Urinary bladder (tissue), 4 donors: ENCODE measurements around the gene ZNRF2. TPM values are rescaled to one million over a fixed set of nuclear protein-coding genes. Genes with fewer than 3 reads are reported as not detected.
A peak's percentile ranks its signal among the peaks of the same experiment; 100 is the strongest.

Experiments used
- DNase-seq: peaks from one replicate; pipeline ENCODE4 v3.0.0-alpha.2; 2015; ENCODE audit errors: extremely low spot score
- H3K27ac ChIP-seq: one replicate; pipeline ENCODE4 v1.5.1; 2013; ENCODE audit warnings: low read depth, mild to moderate bottlenecking, moderate library complexity
- H3K36me3 ChIP-seq: one replicate; pipeline ENCODE4 v1.6.1; 2013; ENCODE audit warnings: mild to moderate bottlenecking, moderate library complexity; ENCODE audit not compliant: insufficient read depth
- H3K4me1 ChIP-seq: one replicate; pipeline ENCODE4 v1.6.1; 2013; ENCODE audit warnings: mild to moderate bottlenecking, moderate library complexity; ENCODE audit not compliant: insufficient read depth
- H3K4me3 ChIP-seq: one replicate; pipeline ENCODE4 v1.5.1; 2013; ENCODE audit warnings: low read depth, low read length
- WGBS: extraction: QIAGEN DNeasy Blood & Tissue Kit; methylation state at CpG from one replicate; pipeline ENCODE4 v1.1.7; 2013; 5-methylcytosine and 5-hydroxymethylcytosine counted together
- polyA plus RNA-seq: library from polyadenylated mRNA; stranded (reverse); fragments of 200-250 nt; gene quantifications from one replicate; pipeline ENCODE4 v1.2.3, GENCODE V29; 2013
- total RNA-seq: library from RNA; depleted of rRNA; stranded (reverse); fragments of >200 nt; gene quantifications from one replicate; pipeline ENCODE4 v1.2.3, GENCODE V29; 2014
- donor health status: healthy with polysubstance abuse.
- donor health status: healthy.

The ZNRF2 gene
- total and polyA plus RNA-seq, 2 donors: 5.6 to 40.0 TPM

DNA sequence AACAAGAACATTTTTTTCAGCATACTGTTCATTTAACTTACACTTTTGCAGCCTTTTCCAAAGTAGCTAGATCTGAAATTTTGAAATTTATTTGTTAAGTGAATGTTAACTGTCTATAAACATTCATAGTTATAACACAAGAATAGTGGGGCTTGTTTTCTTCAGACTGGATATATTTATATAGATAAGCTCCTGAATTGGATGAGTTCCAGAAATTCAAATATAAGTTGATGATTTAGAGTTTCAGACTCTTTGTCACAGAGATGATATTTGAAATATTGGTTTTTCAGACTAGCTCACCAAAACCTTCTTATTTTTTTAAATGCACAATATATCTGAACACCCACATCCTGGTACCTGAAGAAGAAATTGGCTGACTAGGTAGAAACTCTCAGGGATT is 44.0 kb downstream of the ZNRF2 start:
- no peak for DNase-seq
- Histone ChIP-seq H3K27ac (no peak overlapping the region), H3K4me1 (no peaks in the 10 kb centered on the region), H3K4me3 (no peak overlapping the region), H3K36me3 (no peaks in the 10 kb centered on the region)

DNA sequence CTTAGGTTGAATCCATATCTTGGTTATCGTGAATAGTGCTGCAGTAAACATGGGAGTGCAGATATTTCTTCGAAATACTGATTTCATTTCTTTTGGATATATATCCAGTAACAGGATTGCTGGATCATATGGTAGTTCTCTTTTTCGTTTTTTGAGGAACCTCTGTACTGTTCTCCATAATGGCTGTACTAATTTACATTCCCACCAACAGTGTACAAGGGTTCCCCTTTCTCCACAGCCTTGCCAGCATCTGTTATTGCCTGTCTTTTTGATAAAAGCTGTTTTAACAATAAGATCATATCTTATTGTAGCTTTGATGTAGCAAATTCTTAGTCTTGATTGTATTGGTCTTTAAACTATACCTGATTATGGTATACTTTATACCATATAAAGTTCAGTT is 45.3 kb downstream of the ZNRF2 start:
- DNase-seq: no peak
- 87% methylated on average over 3 of the region's 3 CpGs for WGBS
- Histone ChIP-seq H3K4me3 (no peak overlapping the region), H3K36me3 (no peaks in the 10 kb centered on the region), H3K27ac (no peak overlapping the region), H3K4me1 (no peaks in the 10 kb centered on the region)

- 88% methylated on average over 3 of the region's 3 CpGs for WGBS
- no peaks in the 10 kb centered on the region for H3K4me1 ChIP-seq
Observed at GRCh38 chr7:30330134-30331111, 46.0 kb downstream of the ZNRF2 start.

DNA sequence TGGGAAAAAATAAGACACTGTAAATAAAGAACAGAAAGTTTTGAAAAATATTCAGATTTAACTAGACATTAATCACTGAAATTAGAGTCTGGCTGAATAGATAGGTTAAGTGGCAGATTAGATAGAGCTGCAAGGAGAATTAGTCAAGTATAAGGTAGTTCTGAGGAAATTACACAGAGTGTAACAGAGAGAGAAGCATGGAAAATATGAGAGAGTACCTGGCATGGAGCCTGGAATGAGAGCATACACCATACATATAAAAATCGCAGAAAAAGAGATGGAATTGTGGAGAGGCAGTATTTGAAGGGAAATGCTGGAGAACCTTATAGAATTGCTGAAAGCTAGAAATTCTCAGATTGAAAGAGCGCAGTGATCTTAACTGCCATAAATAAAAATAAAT is 46.9 kb downstream of the ZNRF2 start:
- H3K4me1 ChIP-seq: no peaks in the 10 kb centered on the region
- no peak overlapping the region for H3K4me3 ChIP-seq
- WGBS: 65% methylated on average over 2 of the region's 2 CpGs
- H3K36me3 ChIP-seq: no peaks in the 10 kb centered on the region
- H3K27ac ChIP-seq: no peak overlapping the region
- DNase-seq: no peak

More at GRCh38 chr7:30330134-30331111, 46.0 kb downstream of the ZNRF2 start:
- no peak for DNase-seq
- Histone ChIP-seq H3K27ac (no peak overlapping the region), H3K4me3 (no peak overlapping the region), H3K36me3 (no peaks in the 10 kb centered on the region)

DNA sequence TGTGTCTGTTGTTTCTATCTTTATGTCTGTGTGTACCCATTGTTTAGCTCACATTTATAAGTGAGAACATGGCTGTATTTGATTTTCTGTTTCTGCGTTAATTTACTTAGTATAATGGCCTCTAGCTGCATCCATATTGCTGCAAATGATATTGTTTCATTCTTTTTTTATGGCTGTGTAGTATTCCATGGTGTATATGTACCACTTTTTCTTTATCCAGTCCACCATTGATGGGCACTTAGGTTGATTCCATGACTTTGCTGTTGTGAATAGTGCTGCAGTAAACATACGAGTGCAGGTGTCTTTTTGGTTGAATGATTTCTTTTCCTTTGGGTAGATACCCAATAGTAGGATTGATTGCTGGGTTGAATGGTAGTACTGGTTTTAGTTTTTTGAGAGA is 48.2 kb downstream of the ZNRF2 start:
- Histone ChIP-seq H3K27ac (no peak overlapping the region), H3K4me1 (no peaks in the 10 kb centered on the region), H3K4me3 (no peak overlapping the region), H3K36me3 (no peaks in the 10 kb centered on the region)
- WGBS: 100% methylated on average over 2 of the region's 2 CpGs
- no peak for DNase-seq

GRCh38 chr7:30335763-30336487 is 51.5 kb downstream of the ZNRF2 start:
- no peaks in the 10 kb centered on the region for H3K36me3 ChIP-seq
- H3K4me3 ChIP-seq: no peak overlapping the region
- DNase-seq: no peak
- H3K4me1 ChIP-seq: no peaks in the 10 kb centered on the region
- no peak overlapping the region for H3K27ac ChIP-seq
- WGBS: 46% methylated on average over 4 of the region's 4 CpGs

GRCh38 chr7:30344513-30344912 is 60.1 kb downstream of the ZNRF2 start:
- DNase-seq: no peak
- Histone ChIP-seq H3K36me3 (no peaks in the 10 kb centered on the region), H3K27ac (no peak overlapping the region), H3K4me1 (no peaks in the 10 kb centered on the region), H3K4me3 (no peak overlapping the region)
- WGBS: 50% methylated on average over 1 of the region's 1 CpG

DNA sequence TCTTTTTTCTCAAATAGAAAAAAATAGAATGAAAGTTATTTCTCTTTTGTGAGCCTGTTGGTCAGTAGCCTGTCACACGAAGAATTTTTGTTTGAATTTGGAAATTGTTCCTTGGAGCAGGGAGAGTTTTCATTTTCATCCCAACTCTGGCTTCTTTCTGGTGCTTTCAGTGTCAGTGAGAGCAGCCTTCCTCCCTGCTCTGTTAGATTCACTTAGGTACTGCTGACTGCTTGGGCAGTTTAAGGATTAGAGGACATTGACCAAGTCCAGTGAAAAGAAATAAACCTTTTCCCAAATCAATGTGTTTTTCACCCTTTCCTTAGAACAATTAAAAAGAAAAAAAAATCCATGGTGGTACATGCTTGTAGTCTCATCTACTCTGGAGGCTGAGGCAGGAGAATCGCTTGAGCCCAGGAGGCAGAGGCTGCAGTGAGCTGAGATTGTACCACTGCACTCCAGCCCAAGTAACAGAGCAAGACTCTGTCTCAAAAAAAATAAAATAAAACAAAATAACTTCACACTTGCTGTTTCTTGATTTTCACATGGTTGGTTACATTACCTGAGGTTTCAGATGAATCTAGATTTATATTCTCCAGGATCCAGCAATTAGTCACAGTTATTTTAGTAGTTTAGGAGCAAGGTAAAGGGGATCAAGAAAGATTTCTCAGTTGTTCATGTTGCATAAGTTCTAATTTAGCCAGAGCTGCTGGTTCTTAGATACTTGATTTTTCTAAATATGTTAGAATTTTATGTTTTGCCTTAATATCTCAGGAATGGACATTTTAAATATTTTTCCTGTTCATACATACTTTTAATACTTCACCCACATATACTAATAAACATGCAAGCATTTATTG is 63.1 kb downstream of the ZNRF2 start:
- Histone ChIP-seq H3K27ac (peak overlapping the region; percentile 50), H3K4me1 (no peaks in the 10 kb centered on the region)

GRCh38 chr7:30348083-30348560 is 63.7 kb downstream of the ZNRF2 start:
- Histone ChIP-seq H3K4me3 (no peak overlapping the region), H3K36me3 (no peaks in the 10 kb centered on the region), H3K27ac (peak overlapping the region; percentile 73), H3K4me1 (no peaks in the 10 kb centered on the region)
- DNase-seq: no peak
- WGBS: 64% methylated on average over 2 of the region's 2 CpGs

More for the DNA sequence above, 63.1 kb downstream of the ZNRF2 start:
- Histone ChIP-seq H3K4me3 (no peak overlapping the region), H3K36me3 (no peaks in the 10 kb centered on the region)
- 92% methylated on average over 2 of the region's 2 CpGs for WGBS
- DNase-seq: no peak

GRCh38 chr7:30349170-30349569 is 64.8 kb downstream of the ZNRF2 start:
- WGBS: 89% methylated on average over 3 of the region's 3 CpGs
- Histone ChIP-seq H3K36me3 (no peaks in the 10 kb centered on the region), H3K4me1 (no peaks in the 10 kb centered on the region), H3K4me3 (no peak overlapping the region), H3K27ac (no peak overlapping the region)
- no peak for DNase-seq

GRCh38 chr7:30349816-30350215 is 65.4 kb downstream of the ZNRF2 start:
- Histone ChIP-seq H3K4me1 (no peaks in the 10 kb centered on the region), H3K4me3 (no peak overlapping the region), H3K36me3 (no peaks in the 10 kb centered on the region), H3K27ac (no peak overlapping the region)
- no peak for DNase-seq

- DNase-seq: no peak
- no peak overlapping the region for H3K4me3 ChIP-seq
- WGBS: 47% methylated on average over 4 of the region's 4 CpGs
- no peak overlapping the region for H3K27ac ChIP-seq
- no peaks in the 10 kb centered on the region for H3K4me1 ChIP-seq
- no peaks in the 10 kb centered on the region for H3K36me3 ChIP-seq
Observed at GRCh38 chr7:30351286-30351685, 66.9 kb downstream of the ZNRF2 start.

DNA sequence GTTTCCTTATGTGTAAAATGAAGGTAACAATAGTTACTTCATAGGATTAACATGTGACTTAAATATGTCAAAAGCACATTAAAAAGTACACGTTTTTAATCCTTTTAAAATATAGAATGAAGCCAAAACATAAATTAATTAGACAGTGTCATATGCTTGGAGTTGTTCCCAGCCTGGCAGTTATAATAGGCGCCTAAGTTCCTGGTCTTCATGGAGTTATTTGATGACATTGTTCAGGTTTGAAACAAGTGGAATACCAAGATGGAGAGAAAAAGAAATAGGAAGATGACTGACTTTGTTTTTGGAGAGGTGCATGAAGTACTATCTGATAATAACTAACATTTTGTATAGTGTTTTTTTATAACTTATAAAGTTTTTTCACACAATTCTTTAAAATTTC is 67.3 kb downstream of the ZNRF2 start:
- Histone ChIP-seq H3K36me3 (no peaks in the 10 kb centered on the region), H3K27ac (no peak overlapping the region), H3K4me1 (no peaks in the 10 kb centered on the region), H3K4me3 (no peak overlapping the region)
- 49% methylated on average over 2 of the region's 2 CpGs for whole genome bisulfite sequencing
- no peak for DNase-seq
